Cardiac septum (tissue), 1 donor: ENCODE results near the gene TACO1. TPM values are rescaled to one million over a fixed set of nuclear protein-coding genes. Genes with fewer than 3 reads are reported as not detected.

Source experiments
- DNase-seq: peaks from one replicate; pipeline ENCODE4 v3.0.0-alpha.2; 2020; ENCODE audit warnings: low spot score
- intact Hi-C: fragments of 100-400 bp; cut with DNase I; formaldehyde crosslinking; loops from one replicate; pipeline ENCODE4 v1.14.0; 2022
- long read RNA-seq: library from polyadenylated mRNA; unstranded; transcript quantifications from one replicate; pipeline ENCODE4 v2.0.0, GENCODE V29; 2021
- total RNA-seq: library from RNA; stranded (reverse); fragmentation: NEBNext Ultra II Directional; extraction: Animal tissue kit (Norgen Biotek cat#: 25700); gene quantifications from one replicate; pipeline ENCODE4 v1.2.1, GENCODE V29; 2021
- donor health status: DM: no; HTN: no; CAD: no.

TACO1 gene
- 39.4 TPM for total RNA-seq
- long read RNA-seq, transcript TACO1-201 (5 exons, 1,469 nt): major isoform, 38 of 45 reads
- long read RNA-seq, partial matches to known transcripts: 3 of 45 reads
- long read RNA-seq, other reads (novel, unspliced or antisense): 4 of 45 reads

DNA sequence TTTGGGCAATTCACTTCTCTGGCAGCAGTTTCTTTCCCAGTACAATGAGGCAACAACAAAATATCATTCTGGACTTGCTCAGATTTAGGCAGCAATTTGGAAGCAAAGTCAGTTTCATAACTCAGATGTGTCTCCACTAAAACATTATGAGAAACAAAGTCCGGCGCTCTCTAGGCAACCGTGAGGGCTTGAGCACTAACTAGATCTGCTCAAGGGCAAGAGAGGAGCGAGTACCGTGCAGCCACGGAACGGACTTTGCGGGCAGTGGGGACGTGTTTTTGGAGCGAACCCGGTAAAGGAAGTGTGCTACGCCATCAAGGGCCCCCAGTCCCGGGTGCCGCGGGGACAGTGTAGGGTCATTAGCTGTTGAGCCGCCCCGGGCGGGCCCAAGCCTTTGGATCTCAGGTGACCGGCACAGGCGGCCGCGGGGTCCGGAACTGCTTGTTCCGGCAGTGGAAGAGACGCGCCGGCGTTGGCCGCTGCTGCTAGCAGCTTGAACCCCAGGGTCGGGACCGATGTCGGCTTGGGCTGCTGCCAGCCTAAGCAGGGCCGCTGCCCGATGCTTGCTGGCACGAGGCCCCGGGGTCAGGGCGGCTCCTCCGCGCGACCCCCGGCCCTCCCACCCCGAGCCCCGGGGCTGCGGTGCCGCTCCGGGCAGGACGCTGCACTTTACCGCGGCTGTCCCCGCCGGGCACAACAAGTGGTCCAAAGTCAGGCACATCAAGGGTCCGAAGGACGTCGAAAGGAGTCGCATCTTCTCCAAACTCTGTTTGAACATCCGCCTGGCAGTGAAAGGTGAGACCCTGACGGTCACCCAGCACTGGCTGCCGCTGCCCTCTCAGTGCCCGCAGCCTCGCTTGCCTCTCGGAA is at the start of gene TACO1:
TSS of gene TACO1 (plus strand) at position 327 of the 870 bp plus-strand sequence. CDS start at position 516, 189 bp downstream.
- intact Hi-C loops: loop anchor here (2.0 kb wide), 1 partner anchor 50 kb away; the partner anchor contains the start of gene DCAF7
- DNase-seq: peak; percentile 92

DNA sequence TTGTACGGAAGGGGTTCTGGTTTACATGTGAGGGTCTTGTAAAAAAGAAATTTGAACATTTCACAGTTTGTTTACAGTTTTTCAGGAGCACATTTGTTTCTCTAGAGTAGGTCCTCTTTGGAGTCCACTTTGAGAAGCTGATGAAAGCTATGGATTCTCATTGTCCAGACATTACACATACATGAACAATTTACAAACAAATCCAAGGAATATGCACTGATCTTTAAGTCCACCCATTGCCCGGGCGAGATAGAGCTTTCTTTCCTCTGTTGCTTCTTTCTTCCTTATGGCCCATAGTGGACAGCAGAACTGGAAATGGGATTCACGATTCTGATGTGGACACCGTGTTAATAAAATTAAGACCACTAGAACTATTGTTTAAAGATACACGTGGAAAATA is 48.5 kb upstream of the TACO1 start:
- no peak for DNase-seq
- intact Hi-C loops: no loop called here

DNA sequence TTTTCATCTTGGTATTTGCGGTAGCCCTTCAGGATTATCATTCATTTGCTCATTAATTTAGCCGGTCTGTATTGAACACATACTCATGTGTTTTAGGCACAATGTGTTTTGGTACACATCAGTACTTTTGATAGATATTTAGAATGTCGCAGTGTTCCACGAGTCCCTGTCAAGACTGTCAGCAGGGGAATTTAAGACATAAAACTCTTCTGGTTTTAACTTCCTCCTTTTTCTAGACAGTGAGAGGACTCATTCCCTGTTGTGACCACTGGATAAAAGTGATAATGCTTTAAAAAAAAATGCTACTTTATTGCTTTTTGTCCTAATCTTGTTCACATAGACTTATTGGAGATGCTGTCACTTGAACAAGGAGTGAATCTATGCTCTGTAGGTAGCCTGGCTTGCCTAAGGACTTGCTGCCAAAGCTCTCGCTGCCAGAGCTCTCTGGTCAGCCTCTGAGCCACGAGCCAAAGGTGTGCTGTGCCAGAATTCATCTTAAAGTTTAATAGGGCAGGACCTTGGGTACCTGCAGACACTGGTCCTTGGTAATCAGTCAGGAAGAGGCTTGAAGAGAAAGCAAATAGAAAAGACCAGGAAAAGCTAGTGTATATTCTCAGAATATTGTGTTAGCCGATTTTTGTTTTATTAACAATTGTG is 45.1 kb upstream of the TACO1 start:
- intact Hi-C loops: no loop called here
- no peak for DNase-seq

DNA sequence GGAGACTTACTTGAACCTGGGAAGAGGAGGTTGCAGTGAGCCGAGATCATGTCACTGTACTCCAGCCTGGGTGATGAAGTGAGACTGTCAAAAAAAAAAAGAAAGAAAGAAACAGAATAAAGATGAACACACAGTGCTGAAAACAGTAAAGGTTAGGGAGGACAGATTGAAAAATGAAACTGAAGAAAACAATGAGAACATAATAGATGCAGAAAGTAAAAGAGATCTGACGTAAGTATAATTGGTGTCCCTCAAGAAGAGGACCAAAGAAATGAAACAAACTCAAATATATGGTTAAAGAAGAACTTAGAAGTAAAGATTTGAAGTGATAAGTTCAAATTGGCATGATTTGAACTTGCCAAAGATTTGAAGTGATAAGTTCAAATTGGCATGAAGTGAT is 43.3 kb upstream of the TACO1 start:
- intact Hi-C loops: no loop called here
- DNase-seq: no peak

DNA sequence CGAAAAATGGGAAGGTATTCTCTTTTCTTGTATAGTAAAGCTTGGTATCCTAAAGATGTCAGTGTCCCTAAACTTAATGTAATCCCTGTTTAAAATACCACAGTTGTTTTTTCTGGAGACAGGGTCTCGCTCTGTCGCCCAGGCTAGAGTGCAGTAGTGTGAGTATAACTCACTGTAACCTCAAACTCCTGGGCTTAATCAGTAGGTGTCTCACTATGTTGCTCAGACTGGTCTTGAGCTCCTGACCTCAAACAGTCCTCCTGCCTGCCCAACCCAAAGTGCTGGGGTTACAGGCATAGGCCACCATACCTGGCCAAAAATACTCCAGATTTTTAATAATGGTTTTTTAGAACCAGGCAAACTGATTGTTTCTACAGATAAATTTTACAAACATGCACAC is 42.3 kb upstream of the TACO1 start:
- no peak for DNase-seq

DNA sequence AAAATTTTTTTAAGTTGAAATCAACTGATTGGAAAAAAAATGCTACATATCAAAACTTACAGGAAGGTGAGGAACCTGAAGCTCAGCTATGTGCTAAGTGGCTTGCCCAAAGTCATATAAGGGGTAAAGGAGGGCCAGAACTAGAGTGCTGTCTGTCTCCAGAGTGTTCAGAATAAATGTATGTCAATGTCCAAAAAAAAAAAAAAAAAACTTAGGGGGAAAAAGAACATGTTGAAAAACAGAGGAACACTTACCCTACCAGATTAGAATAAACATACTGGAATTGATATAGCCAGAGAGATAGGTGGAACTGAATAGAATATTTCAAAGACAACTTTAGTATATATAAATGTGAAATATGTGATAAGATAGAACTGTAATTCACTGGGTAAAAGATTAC is 38.9 kb upstream of the TACO1 start:
- DNase-seq: no peak
- intact Hi-C loops: no loop called here

More for the DNA sequence above, 42.3 kb upstream of the TACO1 start:
- intact Hi-C loops: no loop called here

DNA sequence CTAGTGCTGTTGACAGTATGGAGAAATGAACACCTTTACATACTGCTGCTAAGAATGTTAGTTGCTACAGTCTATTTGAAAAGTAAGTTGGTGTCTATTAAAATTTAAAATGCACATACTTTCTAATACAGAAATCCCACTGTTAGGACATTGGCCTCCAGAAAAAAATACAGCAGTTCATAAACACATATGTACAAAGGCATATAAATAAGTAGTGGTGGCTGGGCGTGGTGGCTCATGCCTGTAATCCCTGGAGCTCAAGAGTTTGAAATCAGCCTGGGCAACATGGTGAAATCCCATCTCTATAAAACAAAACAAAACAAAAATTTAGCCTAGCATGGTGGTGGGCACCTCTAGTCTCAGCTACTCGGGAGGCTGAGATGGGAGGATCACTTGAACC is 37.4 kb upstream of the TACO1 start:
- no peak for DNase-seq
- intact Hi-C loops: no loop called here

DNA sequence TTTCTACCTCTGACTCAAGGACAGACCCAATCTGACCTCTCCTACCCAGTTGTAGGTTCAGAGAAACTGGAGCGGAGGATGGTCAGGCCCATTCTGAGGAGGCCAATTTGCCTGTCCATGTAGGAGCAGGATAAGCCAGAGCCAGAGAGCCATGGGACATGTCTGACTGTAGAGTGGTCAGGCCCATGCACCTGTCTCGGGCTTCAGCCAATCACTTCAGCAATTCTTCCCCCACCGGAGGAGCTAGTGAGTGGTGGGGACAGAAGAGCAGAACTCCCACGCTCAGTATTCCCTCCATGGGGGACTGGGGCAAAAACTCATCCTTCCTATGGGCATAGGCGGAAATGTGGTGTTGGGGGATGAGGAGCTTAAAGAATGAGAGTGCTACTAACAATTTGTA is 36.1 kb upstream of the TACO1 start:
- no peak for DNase-seq
- intact Hi-C loops: no loop called here

DNA sequence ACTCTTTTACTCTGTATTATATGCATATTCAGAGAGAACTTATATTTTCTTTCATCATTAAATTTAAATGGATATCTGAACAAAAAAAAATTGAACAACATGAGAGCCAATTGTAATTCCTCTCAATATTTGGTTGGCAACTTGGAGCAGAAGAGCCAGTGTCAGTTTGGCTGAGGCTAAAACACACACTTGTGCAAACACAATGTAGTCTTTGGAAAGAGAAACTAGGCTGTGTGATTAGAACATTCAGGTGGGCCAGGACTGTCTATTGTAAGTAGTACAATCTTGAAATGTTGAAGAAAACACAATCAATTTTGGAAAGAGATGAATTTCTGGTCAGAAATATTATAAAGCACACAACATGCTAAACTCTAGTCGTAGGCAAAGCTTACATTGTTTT is 33.5 kb upstream of the TACO1 start:
- intact Hi-C loops: no loop called here
- no peak for DNase-seq

DNA sequence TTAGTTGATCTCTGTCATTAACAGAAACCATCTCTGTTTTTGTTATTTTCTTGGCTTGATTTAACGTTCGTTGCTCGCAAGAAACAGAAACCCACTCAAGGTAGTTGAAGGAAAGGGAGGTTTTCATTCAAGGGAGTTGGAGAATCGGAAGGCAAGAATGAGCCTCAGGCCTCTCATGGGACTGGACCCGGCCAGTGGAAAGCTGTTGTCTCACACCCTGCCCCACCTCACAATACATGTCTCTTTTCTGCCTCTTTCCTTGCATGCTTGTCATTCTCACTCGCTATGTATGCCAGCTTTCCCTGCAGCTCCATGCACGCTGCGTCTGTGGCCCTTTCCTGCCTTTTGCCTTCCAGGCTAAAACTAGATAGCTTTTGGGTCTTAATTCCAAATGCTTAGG is 32.1 kb upstream of the TACO1 start:
- no peak for DNase-seq
- intact Hi-C loops: no loop called here

DNA sequence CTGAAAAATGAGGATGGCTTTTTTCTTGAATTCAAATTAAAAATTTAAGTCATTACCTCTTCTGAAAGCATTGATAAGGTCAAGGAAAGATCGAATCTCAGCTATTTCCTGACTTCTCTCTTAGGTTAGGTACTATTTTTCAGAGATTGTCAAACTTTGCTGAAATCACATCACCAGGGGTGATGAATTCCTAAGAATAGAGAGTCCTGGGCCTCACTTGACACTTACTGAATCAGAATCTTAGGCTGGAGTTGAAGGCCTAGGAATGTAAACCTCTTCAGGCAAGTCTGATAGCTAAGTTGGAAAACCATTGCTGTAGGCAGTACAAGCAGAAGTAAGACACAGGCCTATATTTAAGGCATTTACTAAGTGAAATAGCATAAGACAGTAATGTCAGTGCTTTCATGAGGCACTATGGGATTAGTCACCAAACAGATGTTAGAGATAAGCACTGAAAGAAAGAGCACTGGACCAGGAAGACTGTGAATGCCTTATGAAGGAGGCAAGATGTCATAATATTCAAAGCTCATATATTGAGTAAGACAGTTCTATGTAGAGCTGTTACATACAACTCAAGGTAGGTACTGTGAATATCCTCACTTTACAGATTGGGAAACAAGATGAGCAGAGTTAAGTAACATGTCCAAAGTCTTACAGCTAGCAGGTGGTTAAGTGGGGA is 28.9 kb upstream of the TACO1 start:
- no peak for DNase-seq
- intact Hi-C loops: no loop called here

DNA sequence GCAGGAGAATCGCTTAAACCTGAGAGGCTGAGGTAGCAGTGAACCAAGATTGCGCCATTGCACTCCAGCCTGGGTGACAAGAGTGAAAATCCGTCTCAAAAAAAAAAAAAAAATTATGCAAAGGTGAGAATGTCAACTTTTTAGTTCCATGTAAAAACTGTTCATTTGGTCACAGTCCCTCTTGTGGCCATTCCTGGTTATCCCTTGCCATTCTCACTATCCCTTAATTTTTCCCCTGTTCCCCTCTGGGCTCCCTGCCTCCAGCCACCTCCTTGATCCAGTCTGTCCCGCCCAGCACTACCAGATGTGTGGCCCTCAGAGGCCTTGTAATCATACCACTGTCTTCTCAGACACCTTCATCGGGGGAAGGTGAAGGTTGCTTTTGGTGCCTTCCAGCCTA is 27.1 kb upstream of the TACO1 start:
- intact Hi-C loops: no loop called here
- no peak for DNase-seq

DNA sequence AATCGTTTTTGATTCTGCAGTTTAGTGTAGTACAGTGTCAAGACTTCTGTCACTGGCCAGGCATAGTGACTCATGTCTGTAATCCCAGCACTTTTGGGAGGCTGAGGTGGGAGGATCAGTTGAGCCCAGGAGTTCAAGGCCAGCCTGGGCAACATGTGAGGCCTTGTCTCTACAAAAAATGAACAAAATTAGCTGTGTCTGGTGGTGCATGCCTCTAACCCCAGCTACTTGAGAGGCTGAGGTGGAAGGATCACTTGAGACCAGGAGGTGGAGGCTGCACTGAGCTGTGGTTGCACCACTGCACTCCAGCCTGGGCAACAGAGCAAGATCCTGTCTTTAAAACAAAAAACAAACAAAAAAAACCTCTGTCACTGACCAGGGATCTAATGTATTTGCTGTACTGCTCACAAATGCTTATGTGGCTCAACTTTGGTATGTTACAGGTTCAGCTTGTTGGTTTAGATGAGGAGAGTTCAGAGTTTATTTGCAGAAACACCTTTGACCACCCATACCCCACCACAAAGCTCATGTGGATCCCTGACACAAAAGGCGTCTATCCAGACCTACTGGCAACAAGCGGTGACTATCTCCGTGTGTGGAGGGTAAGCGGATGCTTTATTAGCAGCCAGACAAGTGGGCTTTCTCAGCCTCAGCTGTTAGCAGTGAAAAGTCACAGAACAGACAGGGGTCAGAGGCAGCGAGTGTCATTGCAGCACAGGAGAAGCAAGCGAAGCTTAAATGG is 22.5 kb upstream of the TACO1 start:
- intact Hi-C loops: no loop called here
- DNase-seq: no peak

DNA sequence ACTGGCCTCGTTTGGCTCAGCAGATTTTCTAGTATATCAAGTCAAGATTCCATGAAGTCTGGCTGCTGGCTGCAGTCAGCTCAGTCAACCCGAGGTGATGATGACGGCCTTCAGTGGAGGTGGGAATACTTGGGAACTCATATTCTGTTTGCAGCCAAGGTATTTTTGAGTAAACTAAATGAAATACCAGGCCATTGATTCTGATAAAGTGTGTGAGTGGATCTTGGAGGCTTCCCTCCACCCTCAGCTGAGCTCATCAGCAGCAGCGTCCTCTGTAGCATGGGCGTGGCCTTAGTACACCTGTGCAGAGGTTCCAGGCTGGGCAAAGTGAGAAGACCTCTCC is 22.0 kb upstream of the TACO1 start:
- DNase-seq: no peak
- intact Hi-C loops: no loop called here

DNA sequence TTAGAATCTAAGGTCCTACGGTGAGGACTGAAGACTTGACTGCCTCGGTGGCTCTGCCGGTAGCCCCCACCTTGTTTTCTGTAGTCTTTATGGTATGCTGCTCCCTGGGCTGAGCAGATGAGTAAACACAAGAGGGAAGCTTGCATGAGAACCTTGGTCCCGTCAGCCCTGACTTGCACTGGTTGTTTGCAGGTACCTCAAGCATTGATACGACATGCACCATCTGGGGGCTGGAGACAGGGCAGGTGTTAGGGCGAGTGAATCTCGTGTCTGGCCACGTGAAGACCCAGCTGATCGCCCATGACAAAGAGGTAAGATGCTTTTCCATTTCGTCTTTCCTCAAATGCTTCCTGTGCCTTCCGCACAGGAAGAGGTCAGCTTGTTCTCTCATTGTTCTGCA is 21.1 kb upstream of the TACO1 start:
- intact Hi-C loops: no loop called here

DNA sequence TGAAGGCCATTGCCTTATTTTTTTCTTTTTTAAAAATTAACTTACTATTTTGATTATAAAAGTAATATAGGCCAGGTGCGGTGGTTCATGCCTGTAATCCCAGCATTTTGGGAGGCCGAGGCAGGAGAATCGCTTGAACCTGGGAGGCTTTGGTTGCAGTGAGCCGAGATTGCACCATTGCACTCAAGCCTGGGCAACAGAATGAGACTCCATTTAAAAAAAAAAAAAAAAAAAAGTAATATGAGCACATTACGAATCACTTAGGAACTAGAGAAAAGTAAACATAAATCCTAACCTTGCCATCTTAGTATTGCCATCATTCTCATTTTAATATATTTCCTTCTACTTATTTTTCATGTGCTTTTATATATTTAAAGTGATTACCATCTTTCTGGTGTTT is 12.9 kb upstream of the TACO1 start:
- peak; percentile 3 for DNase-seq
- intact Hi-C loops: no loop called here

More for the DNA sequence above, 21.1 kb upstream of the TACO1 start:
- DNase-seq: no peak

DNA sequence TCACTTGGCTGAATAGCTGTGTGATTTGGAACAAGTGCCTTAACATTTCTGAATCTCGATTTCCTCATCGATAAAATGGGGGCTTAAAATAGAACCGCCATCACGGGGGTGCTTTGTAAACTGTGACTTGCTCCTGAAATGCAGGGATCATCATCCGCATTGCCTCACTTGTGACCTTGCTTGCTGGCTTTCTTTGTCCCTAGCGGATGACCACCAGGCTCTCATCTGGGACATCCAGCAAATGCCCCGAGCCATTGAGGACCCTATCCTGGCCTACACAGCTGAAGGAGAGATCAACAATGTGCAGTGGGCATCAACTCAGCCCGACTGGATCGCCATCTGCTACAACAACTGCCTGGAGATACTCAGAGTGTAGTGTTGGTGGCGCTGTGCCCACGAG is 11.9 kb upstream of the TACO1 start:
- intact Hi-C loops: no loop called here
- DNase-seq: no peak

DNA sequence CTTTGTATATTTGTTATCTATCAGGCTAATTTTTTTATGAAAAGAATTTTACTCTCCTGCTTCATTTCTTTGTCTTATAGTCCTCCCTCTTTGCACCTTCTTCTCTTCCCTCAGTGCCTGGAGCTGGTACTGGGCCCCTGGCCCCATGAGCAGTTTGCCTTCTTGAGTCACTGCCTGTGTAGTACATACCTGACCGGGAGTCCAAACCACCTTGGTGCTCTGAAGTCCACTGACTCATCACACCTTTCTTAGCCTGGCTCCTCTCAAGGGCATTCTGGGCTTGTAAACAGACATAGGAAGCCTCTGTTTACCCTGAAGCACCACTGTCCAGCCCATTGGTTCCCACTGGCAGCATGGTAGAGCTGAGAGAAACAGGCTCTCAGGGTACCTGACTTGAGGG is 11.0 kb upstream of the TACO1 start:
- no peak for DNase-seq
- intact Hi-C loops: no loop called here

DNA sequence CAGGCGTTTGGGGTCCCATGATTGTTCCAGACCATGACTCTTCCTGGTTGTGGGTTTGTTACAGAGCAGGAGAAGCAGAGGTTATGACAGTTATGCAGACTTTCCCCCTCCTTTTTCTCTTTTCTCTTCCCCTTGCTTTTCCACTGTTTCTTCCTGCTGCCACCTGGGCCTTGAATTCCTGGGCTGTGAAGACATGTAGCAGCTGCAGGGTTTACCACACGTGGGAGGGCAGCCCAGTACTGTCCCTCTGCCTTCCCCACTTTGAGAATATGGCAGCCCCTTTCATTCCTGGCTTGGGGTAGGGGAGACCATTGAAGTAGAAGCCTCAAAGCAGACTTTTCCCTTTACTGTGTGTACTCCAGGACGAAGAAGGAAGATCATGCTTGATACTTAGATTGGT is 7.9 kb upstream of the TACO1 start:
- intact Hi-C loops: no loop called here
- DNase-seq: no peak

DNA sequence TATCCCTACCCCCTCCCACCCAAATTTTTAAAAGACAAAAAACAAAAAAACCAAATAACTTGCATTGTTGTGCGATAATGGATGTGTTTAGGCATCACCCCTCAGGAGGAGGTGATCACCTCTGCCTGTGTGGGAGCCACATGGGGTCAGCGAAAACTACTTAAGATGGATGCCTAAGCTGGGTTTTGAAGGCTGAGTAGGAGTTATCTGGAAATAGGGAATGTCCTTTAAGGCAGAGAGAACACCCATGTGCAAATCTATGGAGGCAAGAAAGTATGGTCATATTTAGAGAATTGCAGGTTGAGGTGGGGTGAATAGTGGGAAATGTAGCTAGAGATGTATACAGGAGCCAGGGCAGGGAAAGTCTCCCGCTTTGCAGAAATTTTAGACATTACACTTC is 5.6 kb upstream of the TACO1 start:
- DNase-seq: no peak
- intact Hi-C loops: no loop called here
